ENCODE results near the gene EML4. TPM values are rescaled to one million over a fixed set of nuclear protein-coding genes. Genes with fewer than 3 reads are reported as not detected.
"Not testable (repeated sequence)": the region's sequence is repeated elsewhere in the genome, so short reads cannot be mapped to it uniquely, and the experiment has no call there.

Gene EML4
- polyA plus RNA-seq, 1 donor, result 142 TPM

DNA sequence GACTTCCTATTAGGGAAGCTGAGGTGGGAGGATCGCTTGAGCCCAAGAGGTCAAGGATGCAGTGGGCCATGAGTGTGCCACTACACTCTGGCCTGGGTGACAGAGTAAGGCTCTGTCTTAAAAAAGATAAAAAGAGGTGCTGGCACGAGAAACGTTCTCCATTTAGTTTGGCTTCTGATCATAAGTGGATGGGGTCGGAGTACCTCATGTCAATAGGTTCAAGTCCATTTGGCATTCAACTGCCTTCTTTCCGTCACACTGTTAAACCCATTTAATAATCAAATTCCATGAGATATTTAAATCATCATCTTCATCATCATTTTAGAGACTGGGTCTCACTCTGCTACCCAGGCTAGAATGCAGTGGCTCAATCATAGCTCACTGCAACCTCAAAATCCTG, 182.7 kb downstream of the EML4 start:
- no peak for DNase-seq

DNA sequence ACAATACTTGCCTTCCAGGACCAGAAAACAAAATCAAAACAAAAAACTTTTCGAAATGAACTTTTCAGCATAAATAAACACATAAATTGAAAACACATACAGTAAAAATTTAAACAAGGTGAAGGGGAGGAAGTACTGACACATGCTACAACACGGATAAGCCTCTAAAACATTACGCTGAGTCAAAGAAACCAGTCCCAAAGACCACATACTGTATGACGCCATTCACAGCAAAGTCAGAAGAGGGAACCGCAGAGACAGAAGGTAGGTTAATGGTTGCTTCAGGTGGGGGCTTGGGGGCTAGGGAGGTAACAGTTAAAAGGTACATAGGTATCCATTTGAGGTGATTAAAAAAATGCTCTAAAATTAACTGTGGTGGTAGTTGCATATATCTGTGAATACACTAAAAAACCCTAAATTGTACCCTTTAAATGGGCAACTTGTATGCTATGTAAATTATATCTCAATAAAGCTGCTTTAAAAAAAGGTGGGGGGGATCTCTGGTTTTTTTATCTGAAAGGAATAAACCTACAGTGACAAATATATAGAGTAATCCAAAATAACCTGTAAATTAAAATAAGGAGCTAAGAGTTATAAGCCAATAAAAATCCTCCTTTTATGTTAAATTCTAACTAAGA, 184.8 kb downstream of the EML4 start:
- no peak for DNase-seq

DNA sequence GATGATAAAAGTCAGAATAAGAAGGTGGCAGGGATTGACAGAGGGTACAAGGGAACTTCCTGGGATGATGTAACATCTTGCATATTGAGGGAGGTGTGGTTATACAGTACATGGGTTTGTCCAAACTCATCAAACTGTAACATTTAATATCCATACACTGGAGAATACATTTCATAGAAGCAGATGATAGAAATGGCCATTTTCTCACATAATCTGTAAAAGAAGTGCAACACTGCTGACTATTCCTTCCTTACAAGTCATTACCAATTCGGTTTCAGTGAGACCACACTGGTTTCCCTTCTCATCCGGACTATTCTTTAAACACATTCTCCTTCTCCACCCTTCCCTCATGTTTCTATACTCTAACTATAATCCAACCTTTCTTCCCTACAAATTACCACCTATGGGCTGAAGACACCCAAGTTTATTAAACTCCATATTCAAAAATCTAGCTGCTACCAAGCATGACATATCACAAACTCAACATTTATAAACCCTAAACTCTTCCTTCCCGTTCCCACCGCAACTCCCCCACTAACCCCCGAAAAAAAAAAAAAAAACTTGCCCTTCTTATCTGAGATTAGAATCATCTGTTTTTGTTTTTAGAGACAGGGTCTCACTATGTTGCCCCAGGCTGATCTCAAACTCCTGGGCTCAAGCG, 190.3 kb downstream of the EML4 start:
- no peak for DNase-seq

DNA sequence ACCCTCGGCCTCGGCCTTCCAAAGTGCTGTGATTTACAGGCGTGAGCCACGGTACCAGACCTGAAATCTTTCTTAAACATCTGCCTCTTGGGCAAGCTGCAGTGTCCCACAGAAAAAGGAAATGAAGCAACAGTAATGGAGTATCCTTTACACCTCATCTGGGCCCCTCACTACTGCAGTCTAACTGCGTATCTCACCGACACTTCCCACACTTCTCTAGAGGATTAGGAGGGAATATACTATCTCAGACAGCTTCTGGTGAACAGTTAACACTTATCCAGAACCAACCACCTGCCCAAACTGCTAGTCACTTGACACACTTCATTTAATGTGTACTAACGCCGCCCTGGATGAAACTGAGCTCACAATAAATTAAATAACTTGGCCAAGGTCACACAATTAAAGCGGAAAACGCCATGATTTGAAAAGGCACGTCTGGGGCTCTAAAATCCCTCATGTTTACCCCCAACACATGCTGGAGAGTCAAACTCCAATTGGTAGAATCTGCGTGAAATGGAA, 190.9 kb downstream of the EML4 start:
- DNase-seq, result no peak

DNA sequence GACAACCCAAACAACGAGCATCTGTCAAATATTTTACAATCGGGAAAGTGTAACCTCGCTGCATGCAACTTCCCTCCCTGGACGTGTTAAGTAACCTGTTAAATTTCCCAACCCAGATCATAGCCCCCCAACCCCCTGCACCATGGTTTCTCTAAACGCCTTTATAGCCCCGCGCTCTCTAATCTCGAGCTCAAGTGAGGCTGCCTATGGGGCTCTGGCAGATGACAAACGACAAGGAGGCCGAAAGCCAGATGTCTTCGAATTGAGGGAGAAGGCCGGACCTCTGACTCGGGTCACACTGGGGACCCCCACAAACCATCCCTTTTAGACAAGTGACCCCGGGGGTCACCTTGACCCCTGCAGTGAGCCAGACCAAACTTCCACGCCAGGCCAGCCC, 191.3 kb downstream of the EML4 start:
- no peak for DNase-seq

DNA sequence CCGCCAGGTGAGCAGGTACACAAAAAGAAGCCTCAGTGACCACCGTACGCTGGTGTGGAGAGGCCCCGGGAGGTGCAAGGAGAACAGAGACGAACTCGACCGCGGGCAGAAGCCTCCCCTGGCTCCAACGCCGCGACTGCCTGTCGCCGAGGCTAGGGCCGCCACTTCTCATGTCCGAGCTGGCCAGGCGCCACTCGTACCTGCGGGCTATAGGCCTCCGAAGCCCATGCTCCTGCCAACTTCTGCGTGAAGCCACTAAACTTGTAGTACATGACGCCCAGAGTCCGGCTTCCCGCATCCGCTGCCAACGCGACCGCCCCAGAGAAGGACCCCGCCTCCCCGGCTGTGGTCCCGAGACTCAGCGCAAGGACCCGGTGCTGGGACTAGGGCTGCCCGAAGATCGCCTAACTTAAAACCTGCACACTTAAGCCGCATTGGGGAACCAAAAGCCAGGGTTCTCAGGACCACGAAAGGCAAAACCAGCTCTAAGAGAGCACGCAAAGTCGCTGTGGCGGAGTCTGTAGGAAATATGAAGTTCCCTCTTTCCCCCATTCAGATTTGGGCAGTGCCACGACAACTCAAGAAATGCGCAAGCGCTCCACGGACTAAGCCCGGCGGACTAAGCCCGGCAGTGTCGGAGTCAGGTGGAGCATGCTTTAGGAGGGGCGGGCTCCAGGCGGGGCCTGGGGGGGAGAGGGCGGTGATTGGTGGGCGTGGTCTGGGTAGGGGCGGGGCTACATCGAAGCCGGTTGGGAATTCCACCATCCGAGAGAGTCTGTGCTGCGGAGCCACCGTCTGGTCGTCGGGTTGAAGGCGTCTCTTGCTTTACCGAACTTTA, 192.0 kb downstream of the EML4 start, which contains the start of gene COX7A2L:
Gene COX7A2L, minus strand, starts transcription at position 328 of the 838 bp plus-strand sequence. Its CDS starts 56 bp downstream, at position 272.
- peak; percentile 96 for DNase-seq

- no peak for DNase-seq
Measured at GRCh38 chr2:42361728-42362283, 192.7 kb downstream of the EML4 start.

- DNase-seq, result no peak
Measured at GRCh38 chr2:42363413-42363812, 194.3 kb downstream of the EML4 start.

- no peak for DNase-seq
Measured at GRCh38 chr2:42364658-42365057, 195.5 kb downstream of the EML4 start.

GRCh38 chr2:42366411-42366810, 197.3 kb downstream of the EML4 start:
- no peak for DNase-seq

GRCh38 chr2:42367835-42368234, 198.7 kb downstream of the EML4 start:
- peak; percentile 71 for DNase-seq

- no peak for DNase-seq
Measured at GRCh38 chr2:42368817-42369531, 199.8 kb downstream of the EML4 start.

DNA sequence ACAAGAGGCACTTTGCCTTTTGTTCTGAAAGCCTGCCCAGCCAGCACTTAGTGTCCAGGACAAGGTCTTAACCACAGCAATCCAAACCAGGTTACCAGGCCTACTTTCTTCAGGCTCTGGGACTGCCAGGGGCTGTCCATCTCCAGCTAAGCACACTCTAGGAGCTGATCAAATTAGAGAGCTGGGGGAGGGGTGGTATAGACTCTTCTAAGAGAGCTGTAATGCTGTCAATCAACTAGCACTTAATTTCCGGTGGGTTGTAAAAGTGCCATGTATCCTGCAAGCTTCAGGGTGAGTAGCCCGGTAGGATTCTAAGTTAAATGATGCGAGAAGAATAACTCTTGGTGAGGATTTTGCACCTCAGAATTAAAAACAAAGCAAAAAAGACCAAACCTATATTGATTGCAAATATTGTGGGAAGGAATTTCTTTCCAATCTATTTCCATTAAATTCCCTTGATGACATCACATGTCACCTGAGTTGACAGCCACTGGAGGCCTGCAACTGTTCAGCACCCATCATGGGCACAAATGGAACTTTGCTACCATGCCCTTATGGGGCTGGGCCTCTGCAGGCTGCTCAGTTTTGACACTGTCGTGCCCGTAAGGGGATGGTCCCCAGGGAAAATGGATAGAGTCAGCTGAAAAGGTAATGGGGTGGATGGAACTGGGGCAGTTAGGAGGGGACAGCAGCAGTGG, 200.5 kb downstream of the EML4 start:
- peak; percentile 97 for DNase-seq

DNA sequence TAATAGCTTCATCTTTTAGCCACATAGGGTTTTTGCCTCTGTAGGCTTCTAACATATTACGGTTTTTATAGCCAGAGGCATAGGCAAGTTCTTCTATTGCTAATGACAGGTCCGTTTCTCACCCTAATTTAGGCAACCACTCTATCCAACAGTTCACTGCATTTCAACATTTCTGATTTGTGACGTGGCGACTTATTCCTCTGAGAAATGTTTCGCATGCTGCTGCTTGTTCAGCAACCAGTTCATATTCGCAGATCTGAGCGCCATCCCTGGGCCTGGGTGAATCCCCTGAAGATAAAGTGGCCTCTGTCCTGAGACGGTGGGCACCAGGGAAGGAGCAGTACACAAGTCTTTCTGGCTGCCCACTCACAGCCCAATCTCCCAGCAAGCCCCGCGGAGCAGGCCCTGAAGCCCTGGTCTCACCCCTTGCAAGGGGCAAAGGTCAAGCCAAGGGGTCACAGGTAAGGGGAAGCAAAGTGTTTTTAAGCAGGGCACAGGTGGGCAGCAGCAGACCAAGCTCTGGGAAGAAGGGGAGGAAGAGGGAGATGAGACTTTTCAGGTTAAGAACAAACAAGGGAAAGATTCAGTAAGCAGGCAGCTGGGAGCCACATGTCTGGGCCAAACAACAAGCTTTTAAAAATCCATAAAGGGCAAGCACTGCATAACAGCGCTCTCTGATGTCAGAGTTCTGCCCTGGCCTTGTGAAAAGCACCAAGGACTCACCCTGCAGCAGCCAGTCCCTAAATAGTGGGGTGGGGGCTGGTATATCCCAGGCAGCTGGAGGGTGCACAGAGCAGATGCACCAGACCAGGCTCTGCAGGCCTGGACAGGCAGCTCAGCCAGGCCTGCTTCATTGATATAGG, 202.7 kb downstream of the EML4 start:
- DNase-seq, result no peak

- DNase-seq, result no peak
Measured at GRCh38 chr2:42372474-42373200, 203.5 kb downstream of the EML4 start.

GRCh38 chr2:42376758-42377157, 207.6 kb downstream of the EML4 start:
- no peak for DNase-seq

GRCh38 chr2:42378415-42378814, 209.3 kb downstream of the EML4 start:
- DNase-seq, result no peak

DNA sequence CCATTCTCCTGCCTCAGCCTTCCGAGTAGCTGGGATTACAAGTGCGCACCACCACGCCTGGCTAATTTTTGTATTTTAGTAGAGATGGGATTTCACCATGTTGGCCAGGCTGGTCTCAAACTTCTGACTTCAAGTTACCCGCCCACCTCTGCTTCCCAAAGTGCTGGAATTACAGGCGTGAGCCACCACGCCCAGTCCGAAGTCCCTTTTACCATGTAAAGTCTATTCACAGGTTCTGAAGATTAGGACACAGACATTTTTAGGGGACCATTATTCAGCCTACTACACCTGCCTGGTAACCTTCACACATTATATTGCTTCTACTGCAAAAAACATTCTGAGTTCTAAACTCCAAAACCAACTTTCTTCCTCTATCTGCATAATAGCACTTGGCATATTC, 210.9 kb downstream of the EML4 start:
- DNase-seq, result not testable (repeated sequence)

DNA sequence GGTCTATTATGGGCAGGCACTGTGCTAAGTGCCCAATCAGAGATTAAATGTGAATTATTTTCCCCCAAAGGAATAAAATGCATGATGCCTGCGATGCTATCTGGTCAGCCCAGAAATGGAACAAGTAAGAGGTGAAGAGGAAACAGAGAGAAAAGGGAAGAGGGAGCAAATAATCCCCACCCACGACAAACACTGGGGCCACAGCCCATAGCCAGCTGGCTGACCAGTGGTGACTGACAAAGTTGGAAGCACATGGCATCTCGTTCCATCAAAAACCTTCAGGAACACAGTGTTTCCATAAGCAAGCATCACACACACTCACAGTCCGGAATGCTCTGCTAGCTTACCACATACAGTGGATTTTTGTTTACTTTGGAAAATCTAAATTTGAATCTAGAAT, 213.0 kb downstream of the EML4 start:
- DNase-seq, result no peak

Measured in left kidney (tissue), 2 donors.